ENCODE data around the gene FSTL1. TPM values are rescaled to one million over a fixed set of nuclear protein-coding genes. Genes with fewer than 3 reads are reported as not detected.
A peak's percentile ranks its signal among the peaks of the same experiment; 100 is the strongest.

The FSTL1 gene
- total and polyA plus RNA-seq, 2 experiments from 2014 or later: 142 to 353 TPM

DNA sequence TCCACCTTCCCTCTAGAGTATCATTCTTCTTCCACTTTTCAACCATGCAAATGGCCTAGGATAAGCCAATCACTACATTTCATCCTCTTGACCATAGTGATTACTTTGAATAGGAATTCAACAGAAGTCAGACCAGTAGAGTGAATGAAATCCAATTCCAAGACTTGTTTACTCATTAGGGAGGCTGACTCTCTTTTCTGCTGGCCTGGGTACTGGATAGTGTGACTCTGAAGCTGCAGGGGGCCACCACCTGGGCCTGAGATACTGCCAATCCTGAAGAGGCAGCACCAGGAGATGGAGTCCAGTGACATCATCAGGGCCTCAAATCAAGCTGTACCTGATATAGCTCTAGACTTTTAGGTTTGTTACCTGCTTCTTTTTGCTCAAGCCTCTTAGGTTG, 7.0 kb upstream of the FSTL1 start:
- no peaks in the 10 kb centered on the region for H3K4me1 ChIP-seq (ENCODE audit: low read depth)
- no peaks in the 10 kb centered on the region for H3K36me3 ChIP-seq
- TF ChIP-seq CTCF (IDR thresholded peaks at IDR 0.05; ENCODE audit: low read depth, low read length): no peak
- no peak for DNase-seq (ENCODE audit: low read depth in 1 of 2, low spot score in 1 of 2)
- no peak overlapping the region for H3K4me3 ChIP-seq
- H3K27me3 ChIP-seq: no peaks in the 10 kb centered on the region
- H3K27ac ChIP-seq: no peak overlapping the region
- H3K9me3 ChIP-seq (ENCODE audit: low read depth): no peaks in the 10 kb centered on the region

DNA sequence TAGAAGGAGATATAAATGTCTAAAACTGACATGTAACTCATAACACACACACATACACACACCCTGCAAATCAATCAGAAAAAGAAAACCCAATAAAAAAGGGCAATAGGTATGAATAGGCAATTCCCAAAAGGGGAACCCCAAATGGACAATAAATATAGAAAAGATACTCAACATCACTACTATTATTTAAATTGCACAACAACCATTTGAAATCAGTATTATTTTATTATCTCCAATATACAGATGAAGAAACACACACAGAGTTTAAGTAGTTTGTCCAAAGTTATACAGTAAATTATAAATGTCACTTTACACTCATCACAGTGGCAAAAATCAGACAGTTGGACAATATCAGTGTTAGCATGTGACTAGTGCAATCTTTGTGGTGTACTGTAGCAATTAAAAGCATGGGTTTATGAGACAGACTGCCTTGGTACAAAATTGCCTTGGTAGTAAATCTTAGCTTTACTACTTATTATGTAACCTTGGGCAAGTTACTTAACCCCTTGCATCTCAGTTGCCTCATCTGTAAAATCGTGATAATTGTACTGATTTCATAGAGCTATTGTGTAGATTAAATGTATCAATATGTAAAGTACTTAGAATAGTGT, 3.4 kb upstream of the FSTL1 start:
- Histone ChIP-seq H3K36me3 (no peaks in the 10 kb centered on the region), H3K27me3 (no peaks in the 10 kb centered on the region), H3K4me3 (no peak overlapping the region), H3K27ac (no peak overlapping the region), H3K4me1 (ENCODE audit: low read depth) (peaks cover 6% of the 10 kb centered on the region), H3K9me3 (ENCODE audit: low read depth) (no peaks in the 10 kb centered on the region)
- DNase-seq (ENCODE audit: low read depth in 1 of 2, low spot score in 1 of 2): no peak
- no peak for TF ChIP-seq CTCF (IDR thresholded peaks at IDR 0.05; ENCODE audit: low read depth, low read length)

DNA sequence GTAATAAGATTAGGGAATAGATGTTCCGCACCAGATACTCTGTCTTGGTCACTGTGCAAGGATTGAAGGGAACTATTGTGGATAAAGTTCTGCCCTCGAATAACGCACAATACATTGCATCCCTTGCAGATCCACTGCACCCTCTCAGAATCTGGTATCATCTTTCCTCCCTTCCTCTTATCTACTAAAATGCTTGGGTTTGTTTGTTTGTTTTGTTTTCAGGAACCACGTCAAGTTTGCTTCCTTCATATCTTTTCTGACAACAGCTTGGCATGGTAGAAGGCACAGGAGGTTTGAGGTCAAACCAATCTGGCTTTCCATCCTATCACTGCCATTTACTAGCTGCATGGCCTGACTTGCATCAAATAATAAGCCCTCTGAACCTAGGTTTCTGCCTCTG, 2.0 kb upstream of the FSTL1 start:
- DNase-seq (ENCODE audit: low read depth in 1 of 2, low spot score in 1 of 2): no peak
- H3K4me3 ChIP-seq: no peak overlapping the region
- peaks cover 17% of the 10 kb centered on the region for H3K4me1 ChIP-seq (ENCODE audit: low read depth)
- TF ChIP-seq CTCF (IDR thresholded peaks at IDR 0.05; ENCODE audit: low read depth, low read length): no peak
- no peak overlapping the region for H3K27ac ChIP-seq
- H3K9me3 ChIP-seq (ENCODE audit: low read depth): no peaks in the 10 kb centered on the region
- no peaks in the 10 kb centered on the region for H3K27me3 ChIP-seq
- H3K36me3 ChIP-seq: no peaks in the 10 kb centered on the region

DNA sequence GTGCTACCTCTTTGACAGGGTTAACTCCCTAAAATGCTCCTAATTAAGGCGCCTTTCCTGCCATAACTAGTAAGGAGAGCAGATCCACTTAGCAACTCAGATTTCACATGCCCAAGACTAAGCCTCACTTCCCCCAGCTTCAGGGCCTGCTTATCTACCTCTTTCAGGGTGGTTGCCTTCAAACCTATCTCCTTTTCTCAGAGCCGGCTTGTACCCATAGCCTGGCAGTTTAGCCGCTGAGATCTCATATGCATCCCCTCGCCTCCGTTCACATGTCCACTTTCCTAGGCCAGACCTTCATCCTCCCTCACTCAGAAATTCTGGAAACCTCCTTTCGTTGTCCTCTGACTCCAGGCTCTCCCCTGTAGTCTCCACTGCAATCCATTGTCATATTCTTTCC, 1.0 kb upstream of the FSTL1 start:
- Histone ChIP-seq H3K4me3 (no peak overlapping the region), H3K36me3 (no peaks in the 10 kb centered on the region), H3K27me3 (no peaks in the 10 kb centered on the region), H3K9me3 (ENCODE audit: low read depth) (no peaks in the 10 kb centered on the region), H3K27ac (peak overlapping the region; percentile 87), H3K4me1 (ENCODE audit: low read depth) (peaks cover 21% of the 10 kb centered on the region)
- TF ChIP-seq CTCF (IDR thresholded peaks at IDR 0.05; ENCODE audit: low read depth, low read length): no peak
- DNase-seq (ENCODE audit: low read depth in 1 of 2, low spot score in 1 of 2): peak in 1 of 2 donors; percentile 21

DNA sequence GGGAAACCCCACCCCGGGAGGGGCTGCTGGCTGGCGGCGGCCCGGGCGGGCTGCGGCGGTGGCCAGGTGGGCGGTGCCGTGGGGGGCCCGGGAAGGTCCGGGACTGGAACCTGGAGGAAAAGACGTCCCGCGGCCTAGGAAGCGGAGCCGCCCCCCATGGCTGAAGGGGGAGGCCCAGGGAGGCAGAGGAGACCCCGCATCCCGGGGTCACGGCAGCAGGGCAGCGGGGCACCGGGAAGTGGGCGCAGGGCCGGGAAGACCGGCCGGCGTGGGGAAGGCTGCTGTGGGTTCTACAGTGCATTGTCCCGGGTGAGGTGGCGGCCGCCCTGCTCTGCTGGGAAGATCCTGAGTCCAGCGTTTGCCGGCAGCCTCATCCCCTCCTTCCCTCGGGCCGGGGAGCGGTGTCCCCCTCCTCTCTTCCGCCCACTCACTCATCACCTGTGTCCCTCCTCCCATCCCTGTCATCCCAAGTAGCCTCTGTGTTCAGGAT, 525 bp upstream of the FSTL1 start:
- H3K4me1 ChIP-seq (ENCODE audit: low read depth): peaks cover 21% of the 10 kb centered on the region
- TF ChIP-seq CTCF (IDR thresholded peaks at IDR 0.05; ENCODE audit: low read depth, low read length): no peak
- H3K27me3 ChIP-seq: no peaks in the 10 kb centered on the region
- H3K27ac ChIP-seq: peak overlapping the region; percentile 87
- H3K36me3 ChIP-seq: no peaks in the 10 kb centered on the region
- peak in 1 of 2 donors; percentile 66 for DNase-seq (ENCODE audit: low read depth in 1 of 2, low spot score in 1 of 2)
- no peaks in the 10 kb centered on the region for H3K9me3 ChIP-seq (ENCODE audit: low read depth)
- peak overlapping the region; percentile 98 for H3K4me3 ChIP-seq

Data from cardiac muscle cell (in vitro differentiated cells and primary cell).